NCI-H345 treated with DMSO at 0.1 percent for 48 hours (cell line): ENCODE data around the gene ADIG.

Experiments used
- DNase-seq: peaks from one replicate; lab custom pipeline; 2025; ENCODE audit not compliant: unreplicated experiment; lab: John Stamatoyannopoulos, UW

Gene ADIG

GRCh38 chr20:38601216-38602184, 20.5 kb downstream of the ADIG start, which contains the start of gene ARHGAP40:
ARHGAP40 (plus strand) TSS chr20:38601809.
- no peak for DNase-seq

GRCh38 chr20:38602185-38602581, 21.2 kb downstream of the ADIG start:
- no peak for DNase-seq

GRCh38 chr20:38603286-38603685, 22.3 kb downstream of the ADIG start:
- DNase-seq = no peak

- no peak for DNase-seq
Observed at GRCh38 chr20:38604873-38605303, 23.9 kb downstream of the ADIG start.

- DNase-seq = no peak
Observed at GRCh38 chr20:38607351-38607750, 26.4 kb downstream of the ADIG start.

- no peak for DNase-seq
Observed at GRCh38 chr20:38608188-38608587, 27.2 kb downstream of the ADIG start.

GRCh38 chr20:38609815-38610214, 28.8 kb downstream of the ADIG start:
- DNase-seq = no peak

GRCh38 chr20:38610521-38610920, 29.5 kb downstream of the ADIG start:
- DNase-seq = no peak

- no peak for DNase-seq
Observed at GRCh38 chr20:38612751-38613515, 31.9 kb downstream of the ADIG start.

GRCh38 chr20:38615283-38615682, 34.3 kb downstream of the ADIG start:
- DNase-seq = no peak

GRCh38 chr20:38616457-38616856, 35.5 kb downstream of the ADIG start:
- DNase-seq = no peak

- no peak for DNase-seq
Observed at GRCh38 chr20:38617011-38617829, 36.2 kb downstream of the ADIG start.

- DNase-seq = no peak
Observed at GRCh38 chr20:38617830-38618196, 36.8 kb downstream of the ADIG start.

GRCh38 chr20:38620441-38620840, 39.4 kb downstream of the ADIG start:
- DNase-seq = no peak

- DNase-seq = no peak
Observed at GRCh38 chr20:38623061-38623460, 42.1 kb downstream of the ADIG start.

GRCh38 chr20:38624084-38624483, 43.1 kb downstream of the ADIG start:
- DNase-seq = no peak

- no peak for DNase-seq
Observed at GRCh38 chr20:38625896-38626295, 44.9 kb downstream of the ADIG start.

- no peak for DNase-seq
Observed at GRCh38 chr20:38626921-38627659, 46.1 kb downstream of the ADIG start.

GRCh38 chr20:38628580-38629470, 47.8 kb downstream of the ADIG start:
- no peak for DNase-seq
